Astrocyte (in vitro differentiated cells and primary cell): ENCODE measurements around the gene ARHGEF37.

Experiments used
- CTCF ChIP-seq: IDR thresholded peaks from 2 replicates; pipeline ENCODE4 v1.5.1; 2011; ENCODE audit warnings: low read depth, mild to moderate bottlenecking, inconsistent platforms, low read length, moderate library complexity; ENCODE audit not compliant: insufficient read depth
- EZH2 ChIP-seq: IDR thresholded peaks from 2 replicates; pipeline ENCODE4 v1.6.1; 2012; ENCODE audit warnings: mild to moderate bottlenecking, low read length, inconsistent platforms; ENCODE audit not compliant: insufficient read depth

- TF ChIP-seq CTCF (no peak), EZH2 (no peak)
Observed at GRCh38 chr5:149561848-149562247, 19.4 kb upstream of the ARHGEF37 start.
